HT-29 (cell line): ENCODE measurements around the gene KMT2B. TPM values are rescaled to one million over a fixed set of nuclear protein-coding genes. Genes with fewer than 3 reads are reported as not detected.
"Not testable (repeated sequence)": the region's sequence is repeated elsewhere in the genome, so short reads cannot be mapped to it uniquely, and the experiment has no call there.

Source experiments
- DNase-seq: peaks from one replicate; pipeline ENCODE4 v3.0.0-alpha.2; 2015; ENCODE audit warnings: low spot score
- total RNA-seq: library from RNA; depleted of rRNA; stranded (reverse); fragments of >200 nt; shearing (Covaris generic); gene quantifications from 2 replicates; pipeline ENCODE4 v1.2.3, GENCODE V29; 2014; rRNA removed

KMT2B gene
- 29.3 and 30.9 TPM in 2 replicates for total RNA-seq

- DNase-seq = peak; percentile 98
These were observed at the start of gene KMT2B for GRCh38 chr19:35717665-35718344. Gene KMT2B (plus strand): TSS chr19:35718003. CDS start chr19:35718019, 16 bp downstream.

GRCh38 chr19:35669566-35669965 lies 48.2 kb upstream of the KMT2B start:
- no peak for DNase-seq

GRCh38 chr19:35669974-35670373 lies 47.8 kb upstream of the KMT2B start:
- no peak for DNase-seq

- no peak for DNase-seq
These were observed 47.1 kb upstream of the KMT2B start for GRCh38 chr19:35670686-35671085.

- no peak for DNase-seq
These were observed 46.0 kb upstream of the KMT2B start for GRCh38 chr19:35671818-35672217.

GRCh38 chr19:35673121-35673804 lies 44.5 kb upstream of the KMT2B start:
- DNase-seq = no peak

GRCh38 chr19:35675589-35676140 lies 42.1 kb upstream of the KMT2B start:
- no peak for DNase-seq

GRCh38 chr19:35689836-35690235 lies 28.0 kb upstream of the KMT2B start:
- DNase-seq = no peak

- DNase-seq = not testable (repeated sequence)
These were observed 26.7 kb upstream of the KMT2B start for GRCh38 chr19:35691106-35691505.

GRCh38 chr19:35692010-35692409 lies 25.8 kb upstream of the KMT2B start:
- peak; percentile 38 for DNase-seq

- DNase-seq = no peak
These were observed 24.4 kb upstream of the KMT2B start for GRCh38 chr19:35693422-35693821.

GRCh38 chr19:35693835-35694599 lies 23.8 kb upstream of the KMT2B start:
- DNase-seq = peak; percentile 98

GRCh38 chr19:35695895-35696422 lies 21.8 kb upstream of the KMT2B start:
- DNase-seq = no peak

GRCh38 chr19:35696835-35697234 lies 21.0 kb upstream of the KMT2B start:
- DNase-seq = no peak

- peak; percentile 99 for DNase-seq
These were observed 15.4 kb upstream of the KMT2B start for GRCh38 chr19:35702223-35703012.

GRCh38 chr19:35703343-35703742 lies 14.5 kb upstream of the KMT2B start:
- no peak for DNase-seq

- no peak for DNase-seq
These were observed 13.6 kb upstream of the KMT2B start, which contains the start of gene ZBTB32 for GRCh38 chr19:35704218-35704617. Gene ZBTB32 (plus strand): TSS chr19:35704558. CDS start chr19:35714627, 10,069 bp downstream.

GRCh38 chr19:35708391-35708790 lies 9.4 kb upstream of the KMT2B start:
- no peak for DNase-seq

GRCh38 chr19:35710784-35711723 lies 6.7 kb upstream of the KMT2B start:
- no peak for DNase-seq
